GM10266 (cell line): ENCODE results near the gene AGBL5.

ENCODE experiments used
- DNase-seq: peaks from one replicate; pipeline ENCODE4 v3.0.0; 2012; ENCODE audit errors: extremely low spot score
- CTCF ChIP-seq: IDR thresholded peaks from 2 replicates; pipeline ENCODE4 v1.5.1; 2012; ENCODE audit warnings: mild to moderate bottlenecking, low read depth; ENCODE audit not compliant: control insufficient read depth, insufficient read depth; ENCODE audit errors: missing control alignments

Gene AGBL5

GRCh38 chr2:27008678-27009077, 42.8 kb upstream of the AGBL5 start:
- no peak for TF ChIP-seq CTCF
- DNase-seq = no peak

DNA sequence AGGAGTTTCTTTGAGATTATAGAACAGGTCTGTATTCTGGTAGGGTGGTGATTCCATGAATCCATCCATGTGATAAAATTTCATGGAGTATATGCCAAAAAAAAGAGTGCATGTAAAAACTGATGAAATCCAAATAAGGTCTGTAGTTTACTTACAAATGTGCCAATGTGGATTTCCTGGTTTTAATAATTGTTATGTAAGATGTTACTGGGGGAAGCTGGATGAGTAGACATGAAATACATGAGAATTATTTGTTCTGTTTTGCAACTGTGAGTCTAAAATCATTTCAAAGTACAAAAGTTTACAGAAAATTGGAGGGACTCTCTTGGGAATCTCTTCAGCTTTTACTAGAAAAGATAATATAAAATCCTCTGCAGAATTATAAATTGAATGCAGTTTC, 42.4 kb upstream of the AGBL5 start:
- no peak for DNase-seq
- TF ChIP-seq CTCF = no peak

DNA sequence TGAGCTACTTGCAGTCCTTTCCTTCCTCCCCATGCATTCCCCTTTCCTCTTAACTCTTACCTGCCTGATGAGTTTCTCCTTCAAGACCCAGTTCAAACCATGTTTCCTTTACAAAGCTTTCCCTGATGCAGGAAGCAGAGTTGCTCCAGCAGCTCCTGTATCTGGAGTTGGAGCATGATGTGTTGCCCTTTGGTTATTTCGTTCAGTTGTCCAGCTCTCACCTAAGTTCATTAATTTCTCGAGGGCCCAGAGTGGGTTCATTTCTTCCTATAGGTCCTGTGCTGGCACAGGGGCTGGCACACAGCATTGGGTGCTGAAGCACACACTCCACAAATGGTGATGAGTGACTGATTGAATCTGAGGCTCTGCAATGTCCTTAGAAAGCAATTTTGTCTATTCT, 41.8 kb upstream of the AGBL5 start:
- no peak for DNase-seq
- TF ChIP-seq CTCF = no peak

- no peak for DNase-seq
- TF ChIP-seq CTCF = no peak
Measured at GRCh38 chr2:27010139-27010538, 41.3 kb upstream of the AGBL5 start.

DNA sequence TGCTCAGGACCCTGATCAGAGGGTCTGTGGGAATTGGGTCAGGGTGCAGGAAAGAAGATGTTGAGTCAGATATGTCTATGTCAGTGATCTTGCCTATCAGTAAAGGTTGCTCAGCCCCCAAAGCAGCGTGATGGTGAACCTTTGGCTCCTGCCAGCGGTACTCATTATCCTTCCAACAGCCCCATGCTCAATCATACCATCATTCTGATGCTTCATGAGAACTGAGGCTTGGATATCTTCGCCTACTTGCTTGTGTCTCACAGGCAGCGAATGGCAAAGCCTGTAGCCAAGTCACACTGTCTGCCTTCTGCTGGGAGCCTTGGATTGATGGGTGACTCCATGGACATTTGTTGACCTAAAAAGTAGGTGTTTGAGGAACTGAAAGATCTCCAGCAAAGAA, 37.7 kb upstream of the AGBL5 start:
- no peak for TF ChIP-seq CTCF
- no peak for DNase-seq

DNA sequence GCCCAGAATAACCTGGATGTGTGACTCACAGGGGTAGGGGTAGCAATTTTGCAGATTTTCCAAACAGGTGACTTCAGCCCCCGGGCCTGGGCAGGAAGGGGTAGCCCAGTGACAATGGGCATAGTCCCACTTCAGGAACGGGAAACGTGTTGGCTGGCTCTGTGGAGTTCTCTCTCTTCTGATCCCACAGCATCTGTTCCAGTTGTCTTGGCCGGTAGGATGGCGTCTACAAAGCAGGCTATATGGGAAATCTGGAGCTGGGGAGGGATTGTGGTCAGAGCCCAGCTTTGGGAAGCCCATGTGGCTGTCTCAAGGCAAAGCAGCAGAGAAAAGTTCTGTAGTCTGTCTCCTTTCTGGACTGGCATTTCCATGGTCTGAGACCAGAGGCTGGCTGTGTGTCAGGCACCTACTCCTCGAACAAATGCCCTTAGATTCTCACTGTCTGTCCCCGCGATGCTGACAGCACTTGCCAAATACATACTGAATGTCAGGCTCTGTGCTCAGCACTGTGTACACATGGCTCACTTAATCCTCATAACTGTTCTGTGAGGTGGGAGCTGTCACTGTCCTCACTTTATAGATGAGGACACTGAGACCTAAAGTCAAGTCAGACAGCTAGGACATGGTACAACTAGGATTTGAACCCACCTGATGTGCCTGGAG, 36.6 kb upstream of the AGBL5 start:
- no peak for DNase-seq
- no peak for TF ChIP-seq CTCF

GRCh38 chr2:27016801-27017325, 34.6 kb upstream of the AGBL5 start:
- DNase-seq = peak; percentile 62
- TF ChIP-seq CTCF = peak; percentile 56
